ENCODE results near the gene UQCRHL.
"Not testable (repeated sequence)": the region's sequence is repeated elsewhere in the genome, so short reads cannot be mapped to it uniquely, and the experiment has no call there.

The UQCRHL gene

DNA sequence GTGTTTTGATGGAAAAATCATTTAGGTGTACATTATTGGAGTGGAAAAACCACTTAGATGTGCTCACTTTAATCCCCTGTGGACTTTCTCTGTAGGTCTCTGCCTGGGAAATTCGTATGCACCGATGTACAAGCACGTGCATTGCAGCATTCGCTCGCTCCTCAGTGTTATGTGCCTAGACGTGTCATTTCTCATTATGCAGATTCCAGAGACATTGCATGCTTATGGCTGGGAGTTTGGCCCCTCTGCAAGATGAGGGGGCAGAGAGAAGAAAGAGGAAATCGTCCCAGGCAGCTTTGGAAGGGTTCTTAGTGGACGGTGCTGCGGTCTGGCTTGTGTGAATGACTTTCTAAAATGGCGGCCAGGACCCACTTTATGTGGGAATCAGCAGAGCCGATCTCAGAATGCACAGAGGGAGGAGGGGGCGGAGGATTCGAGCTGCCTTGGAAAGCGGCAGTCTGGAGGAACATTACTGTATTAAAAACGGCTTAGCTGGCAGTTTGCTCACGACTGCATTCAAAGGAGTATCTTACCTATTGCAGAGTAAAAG is 42.4 kb upstream of the UQCRHL start:
- DNase-seq (ENCODE audit: low read depth), result peak; percentile 89

GRCh38 chr1:15848929-15849774 is 41.7 kb upstream of the UQCRHL start:
- DNase-seq (ENCODE audit: low read depth), result peak; percentile 83
- H3K4me3 ChIP-seq (ENCODE audit: low read depth, low read length), result peak overlapping the region; percentile 99
- peak; percentile 31; the same call in 1 of the 2 replicates for TF ChIP-seq MYC (IDR thresholded peaks at IDR 0.05; ENCODE audit: low read depth, low read length)
- TF ChIP-seq POLR2A (IDR thresholded peaks at IDR 0.05; ENCODE audit: extremely low read depth, insufficient read length), result peak; percentile 36
- TF ChIP-seq, protein P1, sequence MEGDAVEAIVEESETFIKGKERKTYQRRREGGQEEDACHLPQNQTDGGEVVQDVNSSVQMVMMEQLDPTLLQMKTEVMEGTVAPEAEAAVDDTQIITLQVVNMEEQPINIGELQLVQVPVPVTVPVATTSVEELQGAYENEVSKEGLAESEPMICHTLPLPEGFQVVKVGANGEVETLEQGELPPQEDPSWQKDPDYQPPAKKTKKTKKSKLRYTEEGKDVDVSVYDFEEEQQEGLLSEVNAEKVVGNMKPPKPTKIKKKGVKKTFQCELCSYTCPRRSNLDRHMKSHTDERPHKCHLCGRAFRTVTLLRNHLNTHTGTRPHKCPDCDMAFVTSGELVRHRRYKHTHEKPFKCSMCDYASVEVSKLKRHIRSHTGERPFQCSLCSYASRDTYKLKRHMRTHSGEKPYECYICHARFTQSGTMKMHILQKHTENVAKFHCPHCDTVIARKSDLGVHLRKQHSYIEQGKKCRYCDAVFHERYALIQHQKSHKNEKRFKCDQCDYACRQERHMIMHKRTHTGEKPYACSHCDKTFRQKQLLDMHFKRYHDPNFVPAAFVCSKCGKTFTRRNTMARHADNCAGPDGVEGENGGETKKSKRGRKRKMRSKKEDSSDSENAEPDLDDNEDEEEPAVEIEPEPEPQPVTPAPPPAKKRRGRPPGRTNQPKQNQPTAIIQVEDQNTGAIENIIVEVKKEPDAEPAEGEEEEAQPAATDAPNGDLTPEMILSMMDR (IDR thresholded peaks at IDR 0.05; ENCODE audit: low read depth, low read length), result no peak
- peak; percentile 2; the same call in 1 of the 2 replicates for TF ChIP-seq MAX (IDR thresholded peaks at IDR 0.05; ENCODE audit: low read depth, low read length)

More for the DNA sequence above, 42.4 kb upstream of the UQCRHL start:
- TF ChIP-seq, protein P1 (IDR thresholded peaks at IDR 0.05; ENCODE audit: low read depth, low read length), result no peak
- TF ChIP-seq MAX (IDR thresholded peaks at IDR 0.05; ENCODE audit: low read depth, low read length), result peak; percentile 74
- TF ChIP-seq MYC (IDR thresholded peaks at IDR 0.05; ENCODE audit: low read depth, low read length), result peak; percentile 42
- TF ChIP-seq POLR2A (IDR thresholded peaks at IDR 0.05; ENCODE audit: extremely low read depth, insufficient read length), result no peak
- H3K4me3 ChIP-seq (ENCODE audit: low read depth, low read length), result peak overlapping the region; percentile 99

DNA sequence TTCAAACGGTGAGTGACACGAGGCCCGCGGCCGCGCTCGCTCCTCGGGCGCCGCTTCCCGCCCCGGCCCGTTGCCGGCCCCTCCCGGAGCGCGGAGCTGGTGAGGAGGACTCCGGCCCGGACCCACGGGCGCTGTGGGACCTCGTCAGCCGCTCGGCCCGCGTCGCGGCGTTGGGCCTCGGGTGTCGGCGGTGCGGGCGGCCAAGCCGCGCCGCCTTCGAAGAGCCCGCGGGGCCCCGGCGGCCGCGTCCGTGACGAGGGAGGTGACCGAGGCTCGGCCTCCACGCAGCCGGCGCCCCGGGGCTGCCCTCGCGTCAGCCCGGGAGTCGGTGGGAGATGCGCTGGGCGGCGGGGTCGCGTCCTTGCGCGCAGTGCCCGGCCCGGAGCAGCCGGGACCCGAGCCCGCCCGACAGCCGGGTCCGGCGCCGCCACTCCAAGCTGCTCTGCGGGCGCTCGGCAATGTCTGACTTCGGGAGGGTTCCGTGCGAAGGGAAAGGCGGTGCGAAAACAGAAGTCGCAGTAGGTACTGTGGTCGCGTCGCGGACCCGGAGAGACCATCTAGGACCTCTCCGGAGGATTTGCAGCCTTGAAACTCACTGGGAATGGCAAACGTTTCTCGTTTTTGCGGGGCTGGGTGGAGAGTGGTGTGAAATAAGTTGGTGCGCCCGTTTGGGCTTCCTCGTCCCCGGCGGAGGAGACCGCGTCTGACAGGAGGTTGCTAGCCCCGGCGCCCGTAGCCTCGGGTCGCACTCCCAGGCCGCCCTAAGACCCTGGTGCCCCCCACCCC is 40.9 kb upstream of the UQCRHL start:
- peak overlapping the region; percentile 99 for H3K4me3 ChIP-seq (ENCODE audit: low read depth, low read length)
- DNase-seq (ENCODE audit: low read depth), result peak; percentile 69
- TF ChIP-seq MAX (IDR thresholded peaks at IDR 0.05; ENCODE audit: low read depth, low read length), result no peak; the same call in 1 of the 2 replicates
- no peak for TF ChIP-seq POLR2A (IDR thresholded peaks at IDR 0.05; ENCODE audit: extremely low read depth, insufficient read length)
- TF ChIP-seq MYC (IDR thresholded peaks at IDR 0.05; ENCODE audit: low read depth, low read length), result no peak
- TF ChIP-seq, protein P1 (IDR thresholded peaks at IDR 0.05; ENCODE audit: low read depth, low read length), result no peak

DNA sequence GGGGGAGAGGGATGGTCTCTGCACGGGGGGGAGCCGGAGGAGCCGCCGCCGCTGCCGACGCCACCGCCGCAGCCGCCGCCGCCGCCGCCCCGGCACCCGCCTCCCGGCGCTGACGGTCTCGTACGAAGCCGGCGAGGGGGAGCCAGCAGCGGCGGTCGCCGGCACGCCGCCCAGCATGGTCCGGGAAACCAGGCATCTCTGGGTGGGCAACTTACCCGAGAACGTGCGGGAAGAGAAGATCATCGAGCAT is 40.4 kb upstream of the UQCRHL start:
- H3K4me3 ChIP-seq (ENCODE audit: low read depth, low read length), result peak overlapping the region; percentile 99
- TF ChIP-seq, protein P1 (IDR thresholded peaks at IDR 0.05; ENCODE audit: low read depth, low read length), result no peak
- peak; percentile 62; the same call in 1 of the 2 replicates for TF ChIP-seq MYC (IDR thresholded peaks at IDR 0.05; ENCODE audit: low read depth, low read length)

GRCh38 chr1:15847100-15847892 is 39.8 kb upstream of the UQCRHL start, which contains the start of gene SPEN:
SPEN (plus strand) TSS chr1:15847707; CDS start chr1:15848068, 361 bp downstream.
- DNase-seq (ENCODE audit: low read depth), result peak; percentile 98
- peak; percentile 86 for TF ChIP-seq POLR2A (IDR thresholded peaks at IDR 0.05; ENCODE audit: extremely low read depth, insufficient read length)
- TF ChIP-seq MAX (IDR thresholded peaks at IDR 0.05; ENCODE audit: low read depth, low read length), result no peak

More for the DNA sequence above, 40.4 kb upstream of the UQCRHL start:
- DNase-seq (ENCODE audit: low read depth), result no peak

DNA sequence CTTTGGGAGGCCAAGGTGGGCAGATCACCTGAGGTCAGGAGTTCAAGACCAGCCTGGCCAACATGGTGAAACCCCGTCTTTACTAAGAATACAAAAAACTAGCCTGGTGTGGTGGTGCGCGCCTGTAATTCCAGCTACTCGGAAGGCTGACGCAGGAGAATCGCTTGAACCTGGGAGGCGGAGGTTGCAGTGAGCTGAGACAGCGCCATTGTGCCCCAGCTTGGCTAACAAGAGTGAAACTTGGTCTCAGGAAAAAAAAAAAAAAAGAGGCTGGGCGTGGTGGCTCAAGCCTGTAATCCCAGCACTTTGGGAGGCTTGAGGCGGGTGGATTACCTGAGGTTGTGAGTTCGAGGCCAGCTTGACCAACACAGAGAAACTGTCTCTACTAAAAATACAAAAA is 38.6 kb upstream of the UQCRHL start:
- H3K4me3 ChIP-seq (ENCODE audit: low read depth, low read length); DNase-seq (ENCODE audit: low read depth): not testable (repeated sequence)

More at GRCh38 chr1:15847100-15847892, 39.8 kb upstream of the UQCRHL start, which contains the start of gene SPEN:
- H3K4me3 ChIP-seq (ENCODE audit: low read depth, low read length), result peak within 1 kb of the TSS; percentile 99
